PC-9 (cell line): ENCODE measurements around the gene CD81. TPM values are rescaled to one million over a fixed set of nuclear protein-coding genes. Genes with fewer than 3 reads are reported as not detected.

ENCODE experiments used
- BruUV-seq: library from RNA; stranded (reverse); fragments of 400-500 nt; replicated peaks from 2 replicates; lab custom pipeline; 2021; lab: Mats Ljungman, UMichigan
- CTCF ChIA-PET: fragments of 300-600 bp; sonication (Branson Sonifier 250); formaldehyde crosslinking; loops from one replicate; lab custom pipeline; 2022; ENCODE audit warnings: antibody characterized with exemption; lab: Charles Lee
- POLR2A ChIA-PET: fragments of 300-600 bp; sonication (Branson Sonifier 250); formaldehyde crosslinking; loops from one replicate; lab custom pipeline; 2022; ENCODE audit warnings: antibody characterized with exemption; ENCODE audit not compliant: unreplicated experiment; lab: Charles Lee
- DNase-seq, 2 experiments: peaks; one replicate each; pipeline versions ENCODE4 v3.0.0 to v3.0.0-alpha.2; 2015 to 2022; ENCODE audit warnings: mixed read lengths in 1 of 2
- H2AFZ ChIP-seq: fragments of 200-600 bp; sonication (generic); 2 replicates; pipeline ENCODE4 v1.8.1; 2017; ENCODE audit warnings: antibody characterized with exemption
- H3F3A ChIP-seq: fragments of 200-600 bp; sonication (generic); 2 replicates; pipeline ENCODE4 v1.8.1; 2017; ENCODE audit warnings: antibody characterized with exemption, mild to moderate bottlenecking, low read depth; ENCODE audit not compliant: insufficient read depth
- H3K27ac ChIP-seq: fragments of 200-600 bp; sonication (generic); 2 replicates; pipeline ENCODE4 v1.6.1; 2016; ENCODE audit warnings: mixed run types
- H3K27me3 ChIP-seq: fragments of 200-600 bp; sonication (generic); 2 replicates; pipeline ENCODE4 v1.6.1; 2016; ENCODE audit warnings: low read depth, mixed run types; ENCODE audit not compliant: insufficient read depth
- H3K36me3 ChIP-seq: fragments of 200-600 bp; sonication (generic); 2 replicates; pipeline ENCODE4 v1.6.1; 2016; ENCODE audit warnings: low read depth, mixed run types
- H3K4me1 ChIP-seq: fragments of 200-600 bp; sonication (generic); replicated peaks from 2 replicates; pipeline ENCODE4 v1.6.1; 2016; ENCODE audit warnings: mixed run types; ENCODE audit not compliant: insufficient read depth
- H3K4me2 ChIP-seq: fragments of 200-600 bp; sonication (generic); 2 replicates; pipeline ENCODE4 v1.6.1; 2017; ENCODE audit warnings: mixed run types
- H3K4me3 ChIP-seq: fragments of 200-600 bp; sonication (generic); 2 replicates; pipeline ENCODE4 v1.6.1; 2016; ENCODE audit warnings: mixed run types
- H3K79me2 ChIP-seq: fragments of 200-600 bp; sonication (generic); 2 replicates; pipeline ENCODE4 v1.6.1; 2017; ENCODE audit warnings: low read depth, mixed run types
- H3K9me2 ChIP-seq: fragments of 200-600 bp; sonication (generic); 2 replicates; pipeline ENCODE4 v1.8.1; 2017; ENCODE audit warnings: mild to moderate bottlenecking; ENCODE audit not compliant: insufficient read depth
- H3K9me3 ChIP-seq: fragments of 200-600 bp; sonication (generic); 2 replicates; pipeline ENCODE4 v1.8.1; 2016; ENCODE audit warnings: low read depth; ENCODE audit not compliant: insufficient read depth
- H4K20me1 ChIP-seq: fragments of 200-600 bp; sonication (generic); 2 replicates; pipeline ENCODE4 v1.8.1; 2017; ENCODE audit not compliant: insufficient read depth
- EZH2 ChIP-seq: fragments of 200-600 bp; sonication (generic); IDR thresholded peaks from 2 replicates; pipeline ENCODE4 v1.8.0; 2017; ENCODE audit warnings: antibody characterized with exemption, low read depth
- intact Hi-C: fragments of 100-400 bp; cut with micrococcal nuclease; formaldehyde crosslinking; loops from one replicate; pipeline ENCODE4 v1.10.0; 2022; ENCODE audit not compliant: unreplicated experiment
- total RNA-seq: library from RNA; stranded (reverse); gene quantifications from 2 replicates; pipeline ENCODE4 v1.2.3, GENCODE V29; 2021
- TF ChIP-seq, protein P1 (sequence below): fragments of 200-600 bp; sonication (generic); conservative IDR thresholded peaks from 2 replicates; pipeline ENCODE4 v1.6.1; 2017; ENCODE audit warnings: mixed run types, antibody characterized with exemption, mild to moderate bottlenecking, moderate library complexity

The CD81 gene
- total RNA-seq, 1 experiment from 2014 or later, result 180 TPM

GRCh38 chr11:2410616-2411015, 33.5 kb downstream of the CD81 start:
- ChIA-PET POLR2A (no interaction called here), CTCF (no interaction called here)
- Histone ChIP-seq H3K79me2 (no peaks in the 10 kb centered on the region), H3K4me3 (no peak overlapping the region), H3K27me3 (0 out of 2 replicates have a peak, but pooled peaks cover 4% of the 10 kb centered on the region), H3K27ac (no peak overlapping the region), H3F3A (no peaks in the 10 kb centered on the region), H3K9me2 (no peaks in the 10 kb centered on the region), H3K4me1 (no peaks in the 10 kb centered on the region), H3K9me3 (no peaks in the 10 kb centered on the region), H3K36me3 (no peaks in the 10 kb centered on the region), H2AFZ (no peak overlapping the region), H4K20me1 (no peaks in the 10 kb centered on the region), H3K4me2 (no peak overlapping the region)
- BruUV-seq, result no TSS peak
- intact Hi-C loops, result no loop called here
- DNase-seq, result no peak
- no peak for TF ChIP-seq EZH2
- TF ChIP-seq, protein P1, sequence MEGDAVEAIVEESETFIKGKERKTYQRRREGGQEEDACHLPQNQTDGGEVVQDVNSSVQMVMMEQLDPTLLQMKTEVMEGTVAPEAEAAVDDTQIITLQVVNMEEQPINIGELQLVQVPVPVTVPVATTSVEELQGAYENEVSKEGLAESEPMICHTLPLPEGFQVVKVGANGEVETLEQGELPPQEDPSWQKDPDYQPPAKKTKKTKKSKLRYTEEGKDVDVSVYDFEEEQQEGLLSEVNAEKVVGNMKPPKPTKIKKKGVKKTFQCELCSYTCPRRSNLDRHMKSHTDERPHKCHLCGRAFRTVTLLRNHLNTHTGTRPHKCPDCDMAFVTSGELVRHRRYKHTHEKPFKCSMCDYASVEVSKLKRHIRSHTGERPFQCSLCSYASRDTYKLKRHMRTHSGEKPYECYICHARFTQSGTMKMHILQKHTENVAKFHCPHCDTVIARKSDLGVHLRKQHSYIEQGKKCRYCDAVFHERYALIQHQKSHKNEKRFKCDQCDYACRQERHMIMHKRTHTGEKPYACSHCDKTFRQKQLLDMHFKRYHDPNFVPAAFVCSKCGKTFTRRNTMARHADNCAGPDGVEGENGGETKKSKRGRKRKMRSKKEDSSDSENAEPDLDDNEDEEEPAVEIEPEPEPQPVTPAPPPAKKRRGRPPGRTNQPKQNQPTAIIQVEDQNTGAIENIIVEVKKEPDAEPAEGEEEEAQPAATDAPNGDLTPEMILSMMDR, result no peak

DNA sequence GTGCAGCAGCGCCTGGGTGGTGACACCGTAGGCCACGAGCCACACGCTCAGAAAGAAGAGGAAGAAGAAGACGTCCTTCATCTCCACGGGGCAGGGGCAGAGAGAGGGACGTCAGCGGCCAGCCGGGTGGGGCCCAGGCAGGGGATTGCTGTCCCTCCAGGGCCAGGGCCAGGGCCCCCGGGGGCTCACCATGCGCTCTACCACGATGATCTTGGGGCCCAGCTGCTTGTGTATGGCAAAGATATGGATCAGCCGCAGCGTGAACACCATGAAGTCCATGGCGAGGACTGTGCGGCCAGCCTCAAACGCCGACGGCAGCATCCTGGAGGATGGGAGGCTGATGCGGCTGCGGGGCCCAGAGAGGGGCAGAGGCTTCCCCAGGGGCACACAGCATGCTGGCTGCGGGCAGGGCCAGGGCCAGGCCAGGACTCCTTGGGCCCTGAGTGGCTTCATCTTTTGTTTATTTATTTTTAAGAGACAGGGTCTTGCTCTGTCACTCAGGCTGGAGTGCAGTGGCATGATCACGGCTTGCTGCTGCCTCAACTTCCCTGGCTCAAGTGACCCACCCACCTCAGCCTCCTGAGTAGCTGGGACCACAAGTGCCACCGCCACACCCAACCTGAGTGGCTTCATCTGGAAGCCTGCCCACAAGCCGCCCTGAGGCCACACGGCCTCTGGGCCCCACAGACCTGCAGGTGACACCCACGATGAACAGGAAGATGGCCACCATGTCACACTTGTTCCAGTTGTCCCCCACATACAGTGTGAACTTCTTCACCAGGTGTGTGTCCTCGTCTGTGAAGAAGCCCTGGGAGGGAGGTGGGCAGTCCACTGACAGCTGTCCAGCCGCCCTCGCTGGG, 34.6 kb downstream of the CD81 start:
- intact Hi-C loops, result no loop called here
- no peak for DNase-seq
- Histone ChIP-seq H3K27ac (no peak overlapping the region), H3K9me3 (no peaks in the 10 kb centered on the region), H3K9me2 (no peaks in the 10 kb centered on the region), H3K4me1 (no peaks in the 10 kb centered on the region), H4K20me1 (no peaks in the 10 kb centered on the region), H2AFZ (no peak overlapping the region), H3K36me3 (no peaks in the 10 kb centered on the region), H3K4me3 (no peak overlapping the region), H3F3A (no peaks in the 10 kb centered on the region), H3K4me2 (no peak overlapping the region), H3K27me3 (0 out of 2 replicates have a peak, but pooled peaks cover 4% of the 10 kb centered on the region), H3K79me2 (no peaks in the 10 kb centered on the region)
- TF ChIP-seq, protein P1, result no peak
- no peak for TF ChIP-seq EZH2
- BruUV-seq, result no TSS peak
- ChIA-PET POLR2A (no interaction called here), CTCF (no interaction called here)

DNA sequence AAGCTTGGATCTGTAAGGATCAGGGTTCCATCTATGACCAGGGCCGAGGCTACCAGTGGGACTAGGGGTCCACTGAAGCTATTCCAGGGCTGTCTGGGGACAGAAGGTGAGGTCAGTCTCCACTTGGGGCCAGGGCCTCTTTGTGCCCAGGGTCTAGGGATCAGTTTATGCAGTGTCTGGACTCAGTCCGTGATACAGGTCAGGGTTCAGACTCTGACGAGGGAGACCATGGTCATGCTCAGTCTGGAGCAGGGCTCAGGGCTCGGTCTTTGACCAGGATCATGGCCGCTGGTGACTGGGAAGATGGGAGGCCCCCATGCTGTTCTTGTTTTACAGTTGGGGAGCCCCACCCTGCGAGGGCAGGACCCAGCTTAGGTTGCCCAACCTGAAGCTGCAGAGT, 35.2 kb downstream of the CD81 start:
- H3K9me2 ChIP-seq, result no peaks in the 10 kb centered on the region
- H3K27me3 ChIP-seq, result 0 out of 2 replicates have a peak, but pooled peaks cover 4% of the 10 kb centered on the region
- ChIA-PET CTCF (no interaction called here), POLR2A (no interaction called here)
- no peaks in the 10 kb centered on the region for H3K79me2 ChIP-seq
- no peak overlapping the region for H3K4me2 ChIP-seq
- no peaks in the 10 kb centered on the region for H4K20me1 ChIP-seq
- H3F3A ChIP-seq, result no peaks in the 10 kb centered on the region
- H3K4me3 ChIP-seq, result no peak overlapping the region
- no peak overlapping the region for H2AFZ ChIP-seq
- DNase-seq, result no peak
- H3K36me3 ChIP-seq, result no peaks in the 10 kb centered on the region
- no peaks in the 10 kb centered on the region for H3K4me1 ChIP-seq
- intact Hi-C loops, result no loop called here
- no peak overlapping the region for H3K27ac ChIP-seq
- no peaks in the 10 kb centered on the region for H3K9me3 ChIP-seq
- no peak for TF ChIP-seq EZH2
- TF ChIP-seq, protein P1, result no peak
- no TSS peak for BruUV-seq
